GM18505 (cell line): ENCODE data around the gene FNDC3B.

ENCODE experiments used
- ATAC-seq: cut with Tn5 transposase; IDR thresholded peaks from one replicate; pipeline ENCODE4 v1.9.1; 2021; ENCODE audit not compliant: unreplicated experiment
- POLR2A ChIP-seq: IDR thresholded peaks from 4 replicates; pipeline ENCODE4 v1.6.1; 2011; ENCODE audit warnings: borderline replicate concordance; ENCODE audit not compliant: insufficient read depth, insufficient read length; ENCODE audit errors: extremely low read depth

FNDC3B gene

DNA sequence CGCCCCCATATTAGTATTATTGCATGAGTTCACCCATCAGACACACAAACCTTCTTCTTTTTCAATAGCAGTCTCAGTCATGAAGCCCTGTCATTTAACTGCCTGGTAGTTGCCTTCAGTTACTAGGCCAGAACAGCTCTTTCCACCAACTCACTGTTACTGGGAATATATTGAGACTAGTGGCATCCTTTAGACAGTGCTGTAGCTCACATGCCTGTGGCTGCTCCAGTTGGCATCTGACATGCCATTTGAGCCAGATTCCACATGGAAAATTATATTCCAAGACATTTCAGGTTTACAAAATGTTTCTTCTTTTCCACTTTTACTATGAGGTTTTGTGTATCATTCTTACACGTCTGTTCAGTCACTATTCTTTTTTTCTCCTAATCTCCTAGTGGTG lies 262.8 kb downstream of the FNDC3B start:
- no peak for ATAC-seq

DNA sequence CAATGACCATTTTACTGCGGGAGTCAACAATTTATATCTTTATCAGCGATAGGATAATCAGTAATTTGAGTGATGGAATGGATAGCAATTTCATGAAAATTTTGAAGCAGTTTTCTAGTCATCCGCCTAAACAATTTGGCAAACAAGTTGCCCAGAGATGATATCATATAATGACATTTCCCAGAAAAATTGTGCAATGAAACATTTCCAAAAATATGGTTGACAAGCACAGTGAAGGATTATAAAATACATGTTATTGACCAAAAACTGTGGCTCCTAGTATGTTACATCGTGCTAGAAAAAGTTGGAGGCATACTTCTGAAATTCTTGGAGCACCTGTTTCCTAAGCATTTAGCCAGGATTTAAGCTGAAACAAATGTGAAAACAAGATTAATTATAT lies 263.8 kb downstream of the FNDC3B start:
- no peak for ATAC-seq
- no peak for TF ChIP-seq POLR2A

More for the DNA sequence above, 262.8 kb downstream of the FNDC3B start:
- no peak for TF ChIP-seq POLR2A

DNA sequence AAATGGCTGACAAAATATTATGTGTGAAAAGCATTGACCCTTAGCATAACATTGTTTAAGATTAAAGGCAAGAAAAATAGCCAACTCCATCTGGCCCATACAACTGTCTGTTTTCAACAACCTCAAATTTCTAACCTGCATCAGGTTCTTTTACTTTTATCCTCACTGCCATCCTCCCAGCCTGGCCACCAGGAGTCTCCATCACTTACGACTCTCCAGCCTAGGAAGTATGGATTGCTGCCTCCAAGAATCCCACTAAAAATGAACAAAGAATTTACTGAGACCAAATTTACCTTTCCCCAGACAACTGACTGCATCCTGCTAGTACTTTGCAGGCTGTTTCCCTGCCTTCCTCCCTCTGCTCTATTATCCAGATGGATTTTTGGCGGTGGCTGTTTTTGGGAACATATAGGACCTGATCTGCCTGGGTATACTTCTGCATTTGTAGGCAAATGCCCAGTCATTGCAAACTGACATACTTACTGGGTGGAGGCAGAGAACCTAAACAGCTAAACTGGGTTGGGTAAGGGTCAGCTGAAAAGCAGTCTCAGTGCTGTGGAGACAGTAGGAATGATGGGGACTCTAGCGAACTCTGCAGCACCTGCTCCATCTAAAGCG lies 264.7 kb downstream of the FNDC3B start:
- no peak for ATAC-seq
- no peak for TF ChIP-seq POLR2A

DNA sequence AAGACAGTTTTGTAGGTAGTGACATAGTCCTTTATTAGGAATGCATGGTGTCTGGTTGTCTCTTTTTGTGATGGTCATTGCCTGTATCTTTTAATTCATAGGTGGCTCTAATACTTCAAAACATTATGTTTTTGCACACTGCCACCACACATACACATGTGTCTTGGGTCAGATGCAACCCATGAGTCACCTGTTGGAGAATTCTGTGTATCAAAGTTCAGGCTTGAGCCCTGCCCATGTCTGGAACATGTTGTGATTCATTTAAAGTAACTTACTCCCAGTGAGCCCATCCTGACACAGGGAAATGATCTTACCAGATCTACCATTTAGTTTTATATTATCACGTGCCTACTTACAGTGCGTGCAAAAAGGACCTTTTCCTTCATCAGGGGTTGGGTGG lies 266.2 kb downstream of the FNDC3B start:
- no peak for TF ChIP-seq POLR2A
- no peak for ATAC-seq

DNA sequence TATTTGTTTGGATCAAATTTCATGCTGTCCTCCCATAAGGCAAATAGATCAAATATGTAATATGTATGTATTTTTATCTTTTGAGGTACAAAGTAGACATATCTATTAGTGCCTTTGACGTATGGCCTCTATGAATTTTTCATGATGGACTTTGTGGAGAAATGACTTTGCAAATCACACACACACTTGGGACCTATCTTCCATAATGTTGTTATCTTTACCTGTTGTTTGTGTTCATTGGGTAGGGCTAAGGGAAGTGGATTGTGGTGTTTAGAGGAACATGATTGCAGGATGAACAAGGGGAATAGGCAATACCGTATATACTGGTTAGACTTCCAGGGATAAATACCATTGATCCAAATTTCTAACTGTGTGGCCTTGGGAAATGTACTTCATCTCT lies 266.6 kb downstream of the FNDC3B start:
- ATAC-seq: no peak
- TF ChIP-seq POLR2A: no peak

DNA sequence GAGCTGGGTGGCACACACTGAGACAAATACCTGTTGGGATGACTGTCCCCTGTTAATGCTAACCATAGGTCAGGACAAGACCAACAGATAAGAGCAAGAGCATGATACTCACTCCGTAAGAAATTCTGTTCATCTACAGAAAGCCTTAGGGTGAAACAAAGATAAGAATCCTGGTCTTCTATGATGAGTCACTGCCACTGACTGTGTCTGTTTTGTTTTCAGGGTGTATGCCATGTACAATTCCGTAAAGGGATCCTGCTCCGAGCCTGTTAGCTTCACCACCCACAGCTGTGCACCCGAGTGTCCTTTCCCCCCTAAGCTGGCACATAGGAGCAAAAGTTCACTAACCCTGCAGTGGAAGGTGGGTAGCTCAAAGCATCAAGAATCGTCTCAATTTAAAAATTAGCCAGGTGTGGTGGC lies 267.8 kb downstream of the FNDC3B start:
- ATAC-seq: no peak
- no peak for TF ChIP-seq POLR2A

DNA sequence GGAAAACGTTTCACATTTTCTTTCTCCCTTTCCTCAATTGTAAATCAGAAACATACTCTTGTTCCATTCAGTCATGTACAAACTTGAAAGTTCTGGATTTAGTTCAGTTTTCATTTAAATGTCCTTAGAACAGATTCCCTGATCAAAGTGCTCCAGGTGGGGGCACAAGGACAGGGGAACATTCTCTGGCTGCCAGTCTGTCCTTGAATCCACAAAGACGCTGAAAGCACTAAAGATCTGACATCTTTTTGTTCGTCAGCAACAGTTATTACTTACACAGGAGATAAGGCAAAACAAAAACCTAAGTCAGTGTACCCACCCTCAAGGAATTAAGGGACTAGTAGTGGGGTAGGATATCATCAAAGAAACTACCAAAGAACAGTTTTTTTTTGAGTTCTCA lies 269.7 kb downstream of the FNDC3B start:
- no peak for ATAC-seq
- no peak for TF ChIP-seq POLR2A

DNA sequence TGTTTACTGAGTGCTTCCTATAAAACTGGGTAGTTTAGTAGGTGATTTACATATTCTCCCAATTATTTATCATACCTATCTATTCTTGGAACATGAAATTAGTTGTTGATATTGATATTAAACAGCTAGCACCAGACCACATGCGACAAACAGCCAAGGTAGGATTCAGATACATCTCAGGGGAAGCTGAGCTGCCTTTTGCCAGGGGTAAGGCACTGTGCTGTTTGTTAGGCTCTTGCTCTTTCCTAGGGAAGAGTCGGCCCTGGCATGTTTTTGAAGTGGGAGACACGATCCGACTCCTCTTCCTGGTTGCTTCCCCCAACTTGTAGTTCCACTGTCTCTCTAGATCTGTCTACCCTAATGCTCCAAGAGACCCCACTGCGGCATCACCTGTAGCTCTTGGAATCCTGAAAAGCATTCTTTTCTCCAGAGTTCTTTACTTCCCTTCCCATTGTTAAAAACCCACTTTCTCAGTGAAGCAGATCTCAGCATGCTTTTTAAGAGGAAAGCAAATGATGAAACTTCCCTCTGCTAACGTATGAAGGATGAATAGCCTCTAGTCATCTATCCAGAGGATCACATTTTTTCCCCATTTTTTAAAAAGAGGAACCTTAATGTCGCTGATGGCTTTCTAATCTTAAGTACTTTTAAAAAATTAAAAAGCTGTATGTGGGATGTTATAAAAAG lies 270.5 kb downstream of the FNDC3B start:
- ATAC-seq: no peak
- TF ChIP-seq POLR2A: no peak

DNA sequence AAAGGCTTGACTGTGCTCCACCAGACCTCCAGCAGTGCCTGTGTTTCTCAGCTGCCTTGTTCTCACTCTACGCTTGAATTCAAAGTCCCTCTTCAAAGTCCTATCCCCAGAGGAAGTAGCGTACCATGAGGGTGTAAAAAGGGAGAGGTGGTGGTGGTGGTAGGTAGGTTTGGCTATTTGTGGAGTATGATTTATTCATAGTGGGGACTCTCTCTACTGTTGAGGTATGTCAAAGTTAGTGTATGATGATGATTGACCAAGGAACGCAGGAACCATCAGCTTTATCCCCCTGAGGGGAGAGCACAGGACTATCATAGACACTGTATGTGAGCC lies 271.0 kb downstream of the FNDC3B start:
- TF ChIP-seq POLR2A: no peak
- ATAC-seq: no peak

DNA sequence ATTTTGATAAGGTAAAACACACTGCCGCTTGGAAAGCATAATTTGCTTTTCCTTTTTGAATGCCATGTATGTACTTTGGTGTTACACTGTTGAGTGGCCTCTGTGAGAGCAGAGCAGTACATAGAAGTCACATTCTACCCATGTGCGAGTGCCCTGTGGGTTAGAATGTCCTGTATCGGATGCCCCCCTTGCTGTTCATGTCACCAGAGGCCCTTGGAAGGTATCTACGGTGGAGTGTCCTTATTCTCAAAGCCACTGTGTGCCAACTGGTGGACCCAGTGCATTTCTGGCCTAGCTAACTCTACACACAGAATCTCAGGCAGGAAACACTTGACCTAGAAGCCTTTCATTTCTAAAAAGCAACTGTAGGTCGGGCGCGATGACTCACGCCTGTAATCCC lies 271.8 kb downstream of the FNDC3B start:
- no peak for TF ChIP-seq POLR2A
- no peak for ATAC-seq

DNA sequence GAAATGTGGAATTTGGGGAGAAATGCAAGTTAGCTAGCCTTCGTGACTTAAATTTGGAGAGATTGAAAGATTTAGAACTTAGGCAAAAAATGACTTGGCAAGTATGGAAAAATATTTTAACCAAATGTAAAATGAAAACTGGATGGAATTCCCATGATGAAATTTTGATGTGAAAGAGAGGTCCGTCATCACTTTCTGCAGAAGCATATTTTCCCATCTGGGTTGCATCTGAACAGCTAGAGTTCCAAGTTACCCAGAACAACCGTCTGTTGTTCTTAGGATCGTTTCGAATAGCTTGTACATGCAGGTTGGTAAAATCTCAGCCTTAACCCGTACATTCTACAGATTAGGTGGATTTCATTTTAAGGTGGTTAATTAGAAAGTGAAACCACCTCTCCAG lies 272.6 kb downstream of the FNDC3B start:
- ATAC-seq: no peak
- no peak for TF ChIP-seq POLR2A

DNA sequence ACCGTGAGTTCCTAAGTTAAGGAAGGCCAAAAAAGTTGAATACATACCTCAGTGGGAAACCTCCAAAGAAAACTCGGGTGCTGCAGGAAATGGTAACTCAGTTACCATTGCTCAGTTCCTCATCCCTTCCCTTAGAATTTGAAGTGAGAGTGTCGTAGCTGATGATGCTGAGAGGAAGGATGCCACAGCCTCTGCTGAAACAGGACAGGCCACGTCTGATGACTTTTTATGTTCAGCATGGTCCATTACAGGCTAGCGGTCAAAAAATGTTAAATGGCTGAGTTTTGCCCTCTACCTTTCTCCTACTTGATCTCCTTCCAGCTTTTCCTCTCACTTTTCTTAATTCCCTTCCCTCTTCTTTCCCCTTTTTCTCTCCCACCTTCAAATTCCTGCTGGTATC lies 273.3 kb downstream of the FNDC3B start:
- ATAC-seq: no peak
- TF ChIP-seq POLR2A: no peak

DNA sequence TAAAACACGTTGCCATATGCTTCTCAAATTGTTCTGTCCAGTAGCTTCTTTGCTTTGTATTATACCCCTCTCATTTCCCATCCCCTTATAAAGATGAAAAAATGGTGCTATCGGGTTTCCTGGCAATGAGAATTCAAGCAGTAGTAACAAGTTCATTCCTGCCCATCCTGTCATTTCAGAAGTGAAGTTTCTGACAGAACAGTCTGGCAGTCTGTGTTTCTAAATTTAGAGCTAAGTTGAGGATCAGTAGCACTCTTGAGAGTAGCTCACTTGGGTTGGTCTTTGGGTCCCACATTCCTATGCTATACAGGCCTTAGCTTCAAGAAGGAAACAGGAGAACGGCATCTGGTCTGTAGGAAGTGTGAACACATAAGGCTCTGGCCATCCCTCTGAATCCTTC lies 274.3 kb downstream of the FNDC3B start:
- TF ChIP-seq POLR2A: no peak
- ATAC-seq: no peak

DNA sequence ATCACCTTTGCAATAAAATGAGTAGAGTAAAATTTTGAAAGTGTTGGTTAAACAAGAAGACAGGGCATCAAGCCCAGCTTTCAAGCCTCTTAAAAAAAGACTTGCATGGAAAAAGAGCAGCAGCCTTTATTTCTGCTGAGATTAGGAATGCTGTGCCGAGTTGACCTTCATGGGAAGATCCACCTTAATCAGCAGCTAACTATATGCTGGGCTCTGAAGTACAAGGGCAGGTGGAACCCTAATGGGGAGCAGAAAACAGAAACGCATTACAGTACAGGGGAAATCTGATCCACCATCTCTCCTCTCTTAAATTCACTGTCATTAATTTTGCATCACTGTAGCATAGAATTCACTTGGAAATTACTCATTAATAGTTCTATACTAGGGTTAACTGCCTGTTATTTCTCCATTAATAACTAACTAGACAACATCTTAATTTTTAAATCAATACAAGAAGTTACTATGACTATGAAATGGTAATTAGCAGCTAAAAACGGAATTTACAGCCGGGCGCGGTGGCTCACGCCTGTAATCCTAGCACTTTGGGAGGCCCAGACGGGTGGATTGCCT lies 275.3 kb downstream of the FNDC3B start:
- no peak for ATAC-seq
- no peak for TF ChIP-seq POLR2A
